ENCODE measurements around the gene FAM76B.

GRCh38 chr11:95734009-95734572, 55.5 kb downstream of the FAM76B start:
- no peak for TF ChIP-seq CTCF (IDR thresholded peaks at IDR 0.05)
- no peak for TF ChIP-seq POLR2A (IDR thresholded peaks at IDR 0.05)
